IPS-15b (cell line): ENCODE measurements around the gene SPOCK1.

Source experiments
- H3K27me3 ChIP-seq: one replicate; pipeline ENCODE4 v1.6.1; 2013; ENCODE audit warnings: low read length; ENCODE audit not compliant: control insufficient read depth, insufficient read depth
- H3K36me3 ChIP-seq: one replicate; pipeline ENCODE4 v1.6.1; 2013; ENCODE audit warnings: low read length; ENCODE audit not compliant: control insufficient read depth, insufficient read depth
- H3K4me1 ChIP-seq: one replicate; pipeline ENCODE4 v1.6.1; 2013; ENCODE audit warnings: mild to moderate bottlenecking, low read length; ENCODE audit not compliant: control insufficient read depth, insufficient read depth
- H3K4me3 ChIP-seq: one replicate; pipeline ENCODE4 v1.5.1; 2013; ENCODE audit warnings: low read depth, low read length
- H3K9ac ChIP-seq: one replicate; pipeline ENCODE4 v1.6.1; 2013; ENCODE audit warnings: low read depth, mild to moderate bottlenecking, low read length
- H3K9me3 ChIP-seq: one replicate; pipeline ENCODE4 v1.6.1; 2013; ENCODE audit warnings: mild to moderate bottlenecking, low read length; ENCODE audit not compliant: control insufficient read depth, insufficient read depth

The SPOCK1 gene

GRCh38 chr5:137348759-137349158, 150.4 kb downstream of the SPOCK1 start:
- Histone ChIP-seq H3K9ac (no peak overlapping the region), H3K4me3 (no peak overlapping the region), H3K27me3 (no peaks in the 10 kb centered on the region), H3K4me1 (no peaks in the 10 kb centered on the region), H3K36me3 (no peaks in the 10 kb centered on the region), H3K9me3 (no peaks in the 10 kb centered on the region)

GRCh38 chr5:137347865-137348264, 151.3 kb downstream of the SPOCK1 start:
- no peaks in the 10 kb centered on the region for H3K27me3 ChIP-seq
- no peaks in the 10 kb centered on the region for H3K9me3 ChIP-seq
- H3K4me3 ChIP-seq, result no peak overlapping the region
- no peaks in the 10 kb centered on the region for H3K4me1 ChIP-seq
- H3K9ac ChIP-seq, result no peak overlapping the region
- H3K36me3 ChIP-seq, result no peaks in the 10 kb centered on the region

- Histone ChIP-seq H3K9ac (no peak overlapping the region), H3K27me3 (no peaks in the 10 kb centered on the region), H3K4me3 (no peak overlapping the region), H3K36me3 (no peaks in the 10 kb centered on the region), H3K9me3 (no peaks in the 10 kb centered on the region), H3K4me1 (no peaks in the 10 kb centered on the region)
These were observed 152.8 kb downstream of the SPOCK1 start for GRCh38 chr5:137346281-137346680.

GRCh38 chr5:137345396-137345795, 153.7 kb downstream of the SPOCK1 start:
- no peaks in the 10 kb centered on the region for H3K9me3 ChIP-seq
- no peaks in the 10 kb centered on the region for H3K4me1 ChIP-seq
- H3K9ac ChIP-seq, result no peak overlapping the region
- no peaks in the 10 kb centered on the region for H3K36me3 ChIP-seq
- H3K27me3 ChIP-seq, result no peaks in the 10 kb centered on the region
- no peak overlapping the region for H3K4me3 ChIP-seq

- Histone ChIP-seq H3K4me1 (no peaks in the 10 kb centered on the region), H3K4me3 (no peak overlapping the region), H3K9ac (no peak overlapping the region), H3K27me3 (no peaks in the 10 kb centered on the region), H3K36me3 (no peaks in the 10 kb centered on the region), H3K9me3 (no peaks in the 10 kb centered on the region)
These were observed 154.3 kb downstream of the SPOCK1 start for GRCh38 chr5:137344723-137345322.

- no peaks in the 10 kb centered on the region for H3K9me3 ChIP-seq
- H3K27me3 ChIP-seq, result no peaks in the 10 kb centered on the region
- no peak overlapping the region for H3K9ac ChIP-seq
These were observed 155.1 kb downstream of the SPOCK1 start for GRCh38 chr5:137344021-137344420.

GRCh38 chr5:137342764-137343163, 156.4 kb downstream of the SPOCK1 start:
- H3K9me3 ChIP-seq, result no peaks in the 10 kb centered on the region
- no peak overlapping the region for H3K9ac ChIP-seq
- H3K4me3 ChIP-seq, result no peak overlapping the region
- H3K27me3 ChIP-seq, result no peaks in the 10 kb centered on the region
- no peaks in the 10 kb centered on the region for H3K4me1 ChIP-seq
- H3K36me3 ChIP-seq, result no peaks in the 10 kb centered on the region

More at GRCh38 chr5:137344021-137344420, 155.1 kb downstream of the SPOCK1 start:
- no peak overlapping the region for H3K4me3 ChIP-seq
- H3K4me1 ChIP-seq, result no peaks in the 10 kb centered on the region
- no peaks in the 10 kb centered on the region for H3K36me3 ChIP-seq

- no peaks in the 10 kb centered on the region for H3K36me3 ChIP-seq
- no peaks in the 10 kb centered on the region for H3K4me1 ChIP-seq
- no peak overlapping the region for H3K9ac ChIP-seq
- no peaks in the 10 kb centered on the region for H3K27me3 ChIP-seq
- H3K4me3 ChIP-seq, result no peak overlapping the region
- no peaks in the 10 kb centered on the region for H3K9me3 ChIP-seq
These were observed 157.3 kb downstream of the SPOCK1 start for GRCh38 chr5:137341831-137342230.

- Histone ChIP-seq H3K9me3 (no peaks in the 10 kb centered on the region), H3K36me3 (no peaks in the 10 kb centered on the region), H3K4me1 (no peaks in the 10 kb centered on the region), H3K4me3 (no peak overlapping the region), H3K27me3 (no peaks in the 10 kb centered on the region), H3K9ac (no peak overlapping the region)
These were observed 158.2 kb downstream of the SPOCK1 start for GRCh38 chr5:137340881-137341280.

- Histone ChIP-seq H3K9me3 (no peaks in the 10 kb centered on the region), H3K4me1 (no peaks in the 10 kb centered on the region), H3K4me3 (no peak overlapping the region), H3K36me3 (no peaks in the 10 kb centered on the region), H3K27me3 (no peaks in the 10 kb centered on the region), H3K9ac (no peak overlapping the region)
These were observed 162.5 kb downstream of the SPOCK1 start for GRCh38 chr5:137336565-137337120.

GRCh38 chr5:137336161-137336560, 163.0 kb downstream of the SPOCK1 start:
- no peak overlapping the region for H3K4me3 ChIP-seq
- no peaks in the 10 kb centered on the region for H3K9me3 ChIP-seq
- H3K9ac ChIP-seq, result no peak overlapping the region
- H3K36me3 ChIP-seq, result no peaks in the 10 kb centered on the region
- no peaks in the 10 kb centered on the region for H3K27me3 ChIP-seq
- no peaks in the 10 kb centered on the region for H3K4me1 ChIP-seq

- Histone ChIP-seq H3K4me3 (no peak overlapping the region), H3K9me3 (no peaks in the 10 kb centered on the region), H3K36me3 (no peaks in the 10 kb centered on the region), H3K9ac (no peak overlapping the region), H3K4me1 (no peaks in the 10 kb centered on the region), H3K27me3 (no peaks in the 10 kb centered on the region)
These were observed 163.6 kb downstream of the SPOCK1 start for GRCh38 chr5:137335493-137335892.
